Measurements from ENCODE around the gene SLC15A3.

Gene SLC15A3

DNA sequence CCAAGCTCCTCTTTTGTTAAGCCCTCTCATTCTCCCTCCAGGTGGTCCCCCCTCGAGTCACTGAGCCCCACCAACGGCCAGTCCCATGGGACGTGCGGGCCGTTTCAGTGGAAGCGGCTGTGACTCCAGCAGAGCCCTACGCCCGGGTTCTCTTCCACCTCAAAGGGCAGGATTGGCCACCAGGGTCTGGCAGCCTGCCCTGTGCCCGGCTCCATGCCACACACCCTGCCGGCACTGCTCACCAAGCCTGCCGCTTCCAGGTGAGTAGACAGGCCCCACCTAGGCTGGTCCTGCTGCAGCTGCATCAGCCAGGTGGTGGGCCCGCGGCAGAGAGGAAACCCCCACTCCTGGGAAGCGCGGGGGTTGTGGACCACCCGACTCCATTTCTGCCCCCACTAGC lies 24.4 kb downstream of the SLC15A3 start:
- FAIRE-seq: no peak

DNA sequence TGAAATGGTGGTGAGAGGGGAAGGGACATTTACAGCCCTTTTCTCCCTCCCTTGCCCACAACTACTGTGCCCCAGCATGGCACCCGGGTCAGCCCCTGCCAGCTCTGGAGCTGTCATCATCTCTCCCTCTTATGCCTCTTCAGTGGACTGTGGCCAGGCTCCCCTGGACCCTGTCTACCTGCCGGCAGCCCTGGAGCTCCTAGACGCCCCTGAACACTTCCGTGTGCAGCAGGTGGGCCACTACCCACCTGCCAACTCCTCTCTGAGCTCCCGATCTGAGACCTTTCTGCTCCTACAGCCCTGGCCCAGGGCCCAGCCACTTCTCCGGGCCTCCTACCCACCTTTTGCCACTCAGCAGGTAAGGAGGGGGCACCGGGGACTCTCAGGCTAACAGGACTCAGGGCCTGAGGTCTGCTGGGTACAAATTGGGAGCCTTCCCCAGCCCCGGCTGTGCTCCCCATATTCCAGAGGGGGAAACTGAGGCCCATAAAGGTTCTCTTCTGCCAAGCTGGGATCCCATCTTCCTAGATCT lies 24.8 kb downstream of the SLC15A3 start:
- no peak for FAIRE-seq

- no peak for FAIRE-seq
Measured at GRCh38 chr11:60926500-60926899, 25.5 kb downstream of the SLC15A3 start.

- no peak for FAIRE-seq
Measured at GRCh38 chr11:60925868-60926267, 26.1 kb downstream of the SLC15A3 start.

DNA sequence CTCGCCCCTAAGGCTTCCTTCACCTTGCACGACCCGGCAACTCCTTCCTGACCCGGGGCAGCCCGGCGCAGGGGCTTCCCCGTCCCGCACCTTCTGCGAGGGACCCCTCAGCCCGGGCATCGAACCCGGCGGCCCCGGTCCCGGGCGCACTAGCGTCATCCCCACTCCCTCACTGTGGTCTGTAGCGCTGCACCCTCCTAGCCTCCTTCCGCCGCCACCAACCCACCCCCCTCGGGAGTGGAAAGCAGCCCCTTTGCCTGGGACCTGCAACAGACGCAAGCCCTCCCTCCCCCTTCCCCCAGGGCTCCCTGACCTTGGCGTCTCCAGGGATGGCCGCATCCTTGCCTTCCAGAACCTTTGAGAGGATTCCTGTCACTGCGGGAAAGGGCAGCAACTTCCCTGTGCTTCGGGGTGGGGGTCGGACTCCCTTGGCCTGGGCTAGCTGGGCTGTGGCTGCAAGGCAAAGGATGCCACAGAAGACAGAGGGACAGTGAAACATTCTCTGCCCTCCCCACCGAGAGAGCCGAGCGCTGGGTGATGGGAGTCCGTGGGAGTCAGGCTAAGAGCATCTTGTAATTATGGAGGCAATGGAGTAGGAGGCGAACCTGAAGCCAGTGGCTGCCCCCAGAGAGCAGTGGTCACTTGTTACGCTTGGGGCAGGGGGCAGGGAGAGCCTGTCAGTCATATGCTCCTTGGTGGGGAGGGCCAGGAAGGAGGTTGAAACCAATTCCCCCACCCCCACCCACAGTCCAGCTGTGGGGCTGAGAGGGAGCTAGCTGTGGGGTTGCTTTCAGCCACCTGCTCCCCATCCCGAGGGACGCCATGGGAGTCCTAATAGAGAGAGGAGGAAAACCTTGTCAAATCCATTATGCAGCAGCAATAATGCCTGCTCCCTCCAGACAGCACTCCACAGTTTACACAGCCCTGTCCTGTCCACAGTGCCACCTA lies 26.8 kb downstream of the SLC15A3 start:
- no peak for FAIRE-seq

DNA sequence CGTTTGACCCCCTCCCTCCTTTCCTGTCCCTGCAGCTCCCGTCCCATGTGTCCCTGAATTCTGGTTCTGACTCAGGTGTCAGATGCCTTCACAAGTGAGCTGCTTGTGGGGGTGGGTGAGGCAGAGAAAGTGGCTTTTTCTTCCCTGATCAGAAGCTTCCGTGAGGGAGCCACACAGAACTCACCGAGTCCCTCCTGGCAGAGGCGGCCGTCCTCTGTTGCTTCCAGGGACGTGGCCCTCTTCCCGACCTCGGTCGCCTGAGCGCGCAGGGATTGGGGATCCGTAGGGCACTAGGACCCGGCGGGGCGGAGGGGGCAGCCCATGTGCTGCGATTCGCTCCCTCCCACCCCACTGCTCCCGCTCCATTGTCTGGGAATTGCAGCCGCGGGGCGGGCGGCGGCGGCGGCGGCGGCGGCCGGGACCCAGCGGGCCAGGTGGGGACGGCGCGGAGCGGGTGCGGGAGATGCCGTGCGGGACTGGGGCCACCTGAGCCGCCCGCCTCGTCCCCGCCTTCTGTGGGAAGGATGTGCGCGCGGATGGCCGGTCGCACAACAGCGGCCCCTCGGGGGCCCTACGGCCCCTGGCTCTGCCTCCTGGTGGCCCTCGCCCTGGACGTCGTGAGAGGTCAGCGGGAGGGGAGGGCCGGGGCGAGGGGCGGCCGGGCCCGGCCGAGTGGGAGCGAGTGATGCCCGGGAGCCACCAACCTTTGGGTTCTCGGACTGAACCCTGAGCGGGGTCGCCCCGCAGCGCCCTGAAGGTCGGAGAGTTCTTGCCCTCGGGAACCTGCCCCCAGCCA lies 27.7 kb downstream of the SLC15A3 start, which contains the start of gene TMEM132A:
Gene TMEM132A (plus strand): TSS at position 351 of the 796 bp plus-strand sequence. CDS start 174 bp downstream, at position 525.
- no peak for FAIRE-seq

DNA sequence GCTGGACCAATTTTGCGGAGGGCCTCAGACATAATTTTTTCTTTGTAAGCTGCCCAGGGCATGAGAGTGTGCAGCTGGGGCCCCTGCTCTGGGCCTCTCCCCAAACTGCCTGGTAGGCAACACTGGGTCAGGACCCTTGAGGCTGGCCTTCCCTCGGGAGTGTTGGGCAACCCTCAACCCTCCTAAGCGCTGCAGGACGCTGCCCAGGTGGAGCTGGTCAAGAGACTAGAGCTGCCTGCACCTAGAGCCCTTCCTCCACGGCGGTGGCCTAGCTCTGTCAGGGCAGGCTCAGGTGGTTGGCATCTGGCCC lies 28.2 kb downstream of the SLC15A3 start:
- no peak for FAIRE-seq

- no peak for FAIRE-seq
Measured at GRCh38 chr11:60923326-60923725, 28.6 kb downstream of the SLC15A3 start.

DNA sequence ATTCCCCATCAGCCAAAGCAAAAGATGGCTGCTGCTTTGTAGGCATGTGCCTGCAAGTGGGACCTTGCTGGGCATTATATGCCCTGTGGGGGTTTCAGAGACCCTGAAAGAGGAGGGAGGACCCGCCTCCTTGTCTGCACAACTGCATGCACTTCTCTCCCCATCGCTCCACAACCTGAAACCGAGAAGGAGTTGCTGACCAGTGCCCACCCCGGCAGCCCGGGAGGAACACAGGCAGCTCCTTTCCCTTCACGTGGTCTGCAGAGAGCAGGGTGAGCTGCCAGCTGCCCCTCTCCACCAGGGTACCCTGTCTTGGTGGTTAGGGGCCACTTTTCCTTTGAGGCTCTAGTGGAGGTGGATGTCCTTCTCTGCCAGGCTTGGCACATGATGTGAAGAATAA lies 29.1 kb downstream of the SLC15A3 start:
- no peak for FAIRE-seq

DNA sequence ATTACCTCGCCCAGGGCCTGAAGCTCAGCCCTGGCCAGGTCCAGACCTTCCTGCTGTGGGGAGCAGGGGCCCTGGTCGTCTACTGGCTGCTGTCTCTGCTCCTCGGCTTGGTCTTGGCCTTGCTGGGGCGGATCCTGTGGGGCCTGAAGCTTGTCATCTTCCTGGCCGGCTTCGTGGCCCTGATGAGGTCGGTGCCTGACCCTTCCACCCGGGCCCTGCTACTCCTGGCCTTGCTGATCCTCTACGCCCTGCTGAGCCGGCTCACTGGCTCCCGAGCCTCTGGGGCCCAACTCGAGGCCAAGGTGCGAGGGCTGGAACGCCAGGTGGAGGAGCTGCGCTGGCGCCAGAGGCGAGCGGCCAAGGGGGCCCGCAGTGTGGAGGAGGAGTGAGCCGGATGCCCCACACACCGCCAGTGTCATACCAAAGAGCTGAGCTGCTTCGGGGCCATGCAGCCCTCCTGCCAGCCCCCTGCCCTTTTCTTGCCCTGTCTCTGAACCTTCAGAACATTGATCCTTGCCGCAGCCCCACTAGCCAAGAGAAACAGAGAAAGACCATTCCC lies 30.1 kb downstream of the SLC15A3 start:
- no peak for FAIRE-seq

DNA sequence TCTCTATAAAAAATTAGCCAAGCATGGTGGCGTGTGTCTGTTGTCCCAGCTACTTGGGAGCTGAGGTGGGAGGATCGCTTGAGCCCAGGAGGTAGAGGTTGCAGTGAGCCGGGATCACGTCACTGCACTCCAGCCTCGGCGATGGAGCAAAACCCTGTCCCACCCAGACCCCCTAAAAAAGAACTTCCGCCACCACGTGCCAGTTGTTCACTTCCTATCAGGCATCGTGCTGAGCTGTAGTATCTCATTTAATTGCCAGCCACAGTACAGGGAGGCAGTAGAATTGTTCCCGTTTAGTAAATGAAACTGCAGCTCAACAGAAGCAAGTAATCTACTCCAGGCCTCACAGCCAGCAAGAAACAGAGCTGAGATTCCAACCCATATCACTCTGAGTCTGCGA lies 30.7 kb downstream of the SLC15A3 start:
- no peak for FAIRE-seq

- no peak for FAIRE-seq
Measured at GRCh38 chr11:60919956-60920355, 32.0 kb downstream of the SLC15A3 start.

DNA sequence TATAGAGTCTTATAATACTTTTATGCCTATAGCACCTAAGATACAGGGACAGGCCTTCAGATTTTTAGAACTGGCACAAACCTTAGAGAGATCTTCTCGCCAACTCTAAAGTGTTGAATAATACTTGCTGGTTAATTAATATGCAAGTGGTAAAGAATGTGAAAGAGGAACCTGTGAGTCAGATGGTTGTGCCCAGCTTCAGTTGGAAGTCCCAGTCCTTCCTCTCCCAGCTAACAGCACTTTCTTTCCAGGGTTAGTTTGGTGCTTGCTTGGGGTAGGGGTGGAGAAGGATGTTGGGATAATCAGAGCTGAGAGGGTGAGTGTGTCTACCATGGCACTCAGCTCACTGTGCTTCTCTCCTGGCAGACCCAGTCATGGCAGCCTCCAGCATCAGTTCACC lies 32.7 kb downstream of the SLC15A3 start:
- FAIRE-seq: no peak

DNA sequence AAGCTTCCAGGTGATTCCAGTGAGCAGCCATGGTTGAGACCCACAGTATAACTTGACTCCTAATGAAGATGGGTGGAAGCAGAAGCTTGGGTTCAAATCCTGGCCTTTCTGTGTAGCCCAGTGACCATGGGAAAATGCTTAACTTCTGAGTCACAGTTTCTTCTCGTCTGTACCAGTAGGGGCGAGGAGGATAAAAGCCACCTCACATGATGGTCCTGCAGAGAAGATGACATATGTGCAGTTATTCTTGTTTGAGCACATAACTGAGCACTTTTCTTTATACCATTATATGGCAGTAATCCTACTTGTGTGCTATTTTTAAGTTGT lies 33.1 kb downstream of the SLC15A3 start:
- no peak for FAIRE-seq

- FAIRE-seq: no peak
Measured at GRCh38 chr11:60918251-60918938, 33.6 kb downstream of the SLC15A3 start.

GRCh38 chr11:60917267-60917666 lies 34.7 kb downstream of the SLC15A3 start:
- no peak for FAIRE-seq

DNA sequence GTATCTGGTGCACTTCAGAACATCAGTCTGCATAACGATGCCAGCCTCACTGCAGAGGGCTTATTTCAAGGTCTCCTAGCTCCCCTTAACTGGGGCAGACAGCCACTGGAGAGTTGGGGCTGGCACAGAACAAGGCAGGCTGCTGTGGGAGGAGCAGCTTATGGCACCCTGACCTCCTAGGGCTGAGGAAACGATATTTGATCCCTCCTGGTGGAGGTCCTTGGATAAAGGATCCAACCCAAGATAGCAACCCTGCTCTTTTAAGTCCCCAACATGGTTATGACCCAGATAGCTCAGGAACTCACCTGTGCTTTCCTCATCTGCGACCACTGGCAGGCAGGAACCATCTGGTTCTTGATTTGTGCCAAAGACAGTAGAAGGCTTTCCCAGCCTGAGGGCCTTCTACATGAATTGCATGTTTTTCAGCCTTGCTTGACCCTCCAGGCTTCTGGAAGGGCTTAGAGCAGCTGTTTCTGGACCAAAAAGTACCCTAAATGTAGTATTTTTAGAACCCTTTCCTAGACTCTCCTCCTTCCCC lies 35.2 kb downstream of the SLC15A3 start:
- no peak for FAIRE-seq

- FAIRE-seq: no peak
Measured at GRCh38 chr11:60915248-60915914, 36.6 kb downstream of the SLC15A3 start.

- FAIRE-seq: no peak
Measured at GRCh38 chr11:60914633-60915247, 37.2 kb downstream of the SLC15A3 start.

DNA sequence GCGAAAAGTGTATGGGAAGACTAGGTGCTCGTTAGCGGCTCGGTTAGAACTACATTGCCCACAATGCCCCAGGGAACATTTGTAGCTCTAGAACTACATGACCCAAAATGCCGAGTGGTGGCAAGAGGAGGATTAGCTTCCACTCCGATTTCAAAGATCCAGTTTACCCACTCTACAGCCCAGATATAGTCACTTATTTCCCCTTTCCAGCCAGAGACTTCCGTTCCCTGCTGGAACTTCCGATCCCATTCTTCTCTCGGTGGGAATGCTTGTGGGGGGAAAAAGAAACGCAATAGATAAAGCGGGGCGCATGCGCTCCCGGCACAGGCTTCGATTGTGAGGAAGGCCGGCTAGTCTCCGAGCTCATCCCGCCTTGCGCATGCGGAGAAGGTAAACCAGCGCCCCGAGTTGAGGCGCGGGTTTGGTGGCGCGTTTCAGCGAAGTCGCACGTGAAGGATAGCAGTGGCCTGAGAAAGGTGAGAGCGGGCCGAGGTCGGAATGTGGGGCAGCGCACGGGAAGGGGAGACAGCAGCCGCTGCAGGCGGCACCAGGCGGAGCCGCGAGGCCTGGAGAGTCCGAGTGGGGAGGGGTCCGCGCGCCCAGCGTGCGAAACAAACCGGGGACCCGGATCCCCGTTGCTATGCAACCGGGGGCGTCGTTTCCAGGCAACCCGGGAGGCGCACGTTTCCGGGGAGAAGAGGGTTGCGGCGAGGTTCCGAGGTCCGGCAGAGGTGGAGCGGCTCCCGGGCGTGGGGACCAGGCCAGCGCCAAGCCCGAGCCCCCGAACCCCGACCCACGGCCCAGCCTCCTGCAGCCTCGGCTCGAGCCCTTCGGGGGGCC lies 38.0 kb downstream of the SLC15A3 start, which contains the start of gene TMEM109:
Gene TMEM109 (plus strand): TSS at position 366 of the 840 bp plus-strand sequence. CDS start 5,536 bp downstream, outside the sequence.
- FAIRE-seq: no peak
